Measurements from ENCODE around the gene DEPDC1B.
"Not testable (repeated sequence)": the region's sequence is repeated elsewhere in the genome, so short reads cannot be mapped to it uniquely, and the experiment has no call there.

The DEPDC1B gene

GRCh38 chr5:60640901-60641300, 59.1 kb downstream of the DEPDC1B start:
- peak; percentile 2 to 10 for DNase-seq
- no peak for TF ChIP-seq POLR2A (IDR thresholded peaks at IDR 0.05; ENCODE audit: low read length)
- no peak for TF ChIP-seq GATA1 (IDR thresholded peaks at IDR 0.05; ENCODE audit: low read depth, low read length)

- no peak for TF ChIP-seq POLR2A (IDR thresholded peaks at IDR 0.05; ENCODE audit: low read length)
- TF ChIP-seq GATA1 (IDR thresholded peaks at IDR 0.05; ENCODE audit: low read depth, low read length) = no peak
- DNase-seq = no peak
Observed at GRCh38 chr5:60639544-60639943, 60.4 kb downstream of the DEPDC1B start.

GRCh38 chr5:60638300-60638699, 61.7 kb downstream of the DEPDC1B start:
- DNase-seq = no peak

GRCh38 chr5:60636644-60637043, 63.3 kb downstream of the DEPDC1B start:
- DNase-seq = no peak
- no peak for TF ChIP-seq POLR2A (IDR thresholded peaks at IDR 0.05; ENCODE audit: low read length)
- TF ChIP-seq GATA1 (IDR thresholded peaks at IDR 0.05; ENCODE audit: low read depth, low read length) = no peak

More at GRCh38 chr5:60638300-60638699, 61.7 kb downstream of the DEPDC1B start:
- TF ChIP-seq POLR2A (IDR thresholded peaks at IDR 0.05; ENCODE audit: low read length) (no peak), GATA1 (IDR thresholded peaks at IDR 0.05; ENCODE audit: low read depth, low read length) (no peak)

GRCh38 chr5:60636001-60636400, 64.0 kb downstream of the DEPDC1B start:
- no peak for DNase-seq

GRCh38 chr5:60634051-60634450, 65.9 kb downstream of the DEPDC1B start:
- DNase-seq = no peak
- TF ChIP-seq GATA1 (IDR thresholded peaks at IDR 0.05; ENCODE audit: low read depth, low read length) (no peak), POLR2A (IDR thresholded peaks at IDR 0.05; ENCODE audit: low read length) (no peak)

More at GRCh38 chr5:60636001-60636400, 64.0 kb downstream of the DEPDC1B start:
- TF ChIP-seq POLR2A (IDR thresholded peaks at IDR 0.05; ENCODE audit: low read length) = no peak
- no peak for TF ChIP-seq GATA1 (IDR thresholded peaks at IDR 0.05; ENCODE audit: low read depth, low read length)

GRCh38 chr5:60633341-60633740, 66.6 kb downstream of the DEPDC1B start:
- TF ChIP-seq POLR2A (IDR thresholded peaks at IDR 0.05; ENCODE audit: low read length) (no peak), GATA1 (IDR thresholded peaks at IDR 0.05; ENCODE audit: low read depth, low read length) (no peak)
- DNase-seq = no peak

- DNase-seq = no peak
- TF ChIP-seq POLR2A (IDR thresholded peaks at IDR 0.05; ENCODE audit: low read length) (no peak), GATA1 (IDR thresholded peaks at IDR 0.05; ENCODE audit: low read depth, low read length) (no peak)
Observed at GRCh38 chr5:60632153-60632552, 67.8 kb downstream of the DEPDC1B start.

- TF ChIP-seq GATA1 (IDR thresholded peaks at IDR 0.05; ENCODE audit: low read depth, low read length) (no peak), POLR2A (IDR thresholded peaks at IDR 0.05; ENCODE audit: low read length) (no peak)
- no peak for DNase-seq
Observed at GRCh38 chr5:60630836-60631235, 69.1 kb downstream of the DEPDC1B start.

- TF ChIP-seq GATA1 (IDR thresholded peaks at IDR 0.05; ENCODE audit: low read depth, low read length) (no peak), POLR2A (IDR thresholded peaks at IDR 0.05; ENCODE audit: low read length) (no peak)
- no peak for DNase-seq
Observed at GRCh38 chr5:60630179-60630578, 69.8 kb downstream of the DEPDC1B start.

- not testable (repeated sequence) for DNase-seq
Observed at GRCh38 chr5:60624875-60625274, 75.1 kb downstream of the DEPDC1B start.

- DNase-seq = not testable (repeated sequence)
Observed at GRCh38 chr5:60620752-60621151, 79.2 kb downstream of the DEPDC1B start.

GRCh38 chr5:60613826-60614225, 86.1 kb downstream of the DEPDC1B start:
- TF ChIP-seq POLR2A (IDR thresholded peaks at IDR 0.05; ENCODE audit: low read length) (no peak), GATA1 (IDR thresholded peaks at IDR 0.05; ENCODE audit: low read depth, low read length) (no peak)
- no peak for DNase-seq

- no peak for TF ChIP-seq POLR2A (IDR thresholded peaks at IDR 0.05; ENCODE audit: low read length)
- no peak for TF ChIP-seq GATA1 (IDR thresholded peaks at IDR 0.05; ENCODE audit: low read depth, low read length)
- peak; percentile 32 to 75 for DNase-seq
Observed at GRCh38 chr5:60611099-60611740, 88.7 kb downstream of the DEPDC1B start.

- TF ChIP-seq GATA1 (IDR thresholded peaks at IDR 0.05; ENCODE audit: low read depth, low read length) = no peak
- TF ChIP-seq POLR2A (IDR thresholded peaks at IDR 0.05; ENCODE audit: low read length) = no peak
- DNase-seq = no peak
Observed at GRCh38 chr5:60604771-60605170, 95.2 kb downstream of the DEPDC1B start.

- TF ChIP-seq GATA1 (IDR thresholded peaks at IDR 0.05; ENCODE audit: low read depth, low read length) (no peak), POLR2A (IDR thresholded peaks at IDR 0.05; ENCODE audit: low read length) (no peak)
- no peak for DNase-seq
Observed at GRCh38 chr5:60598424-60598823, 101.5 kb downstream of the DEPDC1B start.

Measured in erythroblast (primary cell).